HG03139 (cell line): Measurements from ENCODE around the gene KATNAL2.

ENCODE experiments used
- ATAC-seq: cut with Tn5 transposase; IDR thresholded peaks from one replicate; pipeline ENCODE4 v1.9.1; 2021; ENCODE audit not compliant: unreplicated experiment

The KATNAL2 gene

GRCh38 chr18:47109720-47110119, 192.3 kb downstream of the KATNAL2 start:
- ATAC-seq, result no peak

- ATAC-seq, result no peak
Observed at GRCh38 chr18:47110492-47111274, 193.3 kb downstream of the KATNAL2 start.

GRCh38 chr18:47113796-47114540, 196.6 kb downstream of the KATNAL2 start:
- no peak for ATAC-seq

- no peak for ATAC-seq
Observed at GRCh38 chr18:47115205-47115604, 197.8 kb downstream of the KATNAL2 start.

- no peak for ATAC-seq
Observed at GRCh38 chr18:47118981-47119380, 201.6 kb downstream of the KATNAL2 start.

- ATAC-seq, result peak; percentile 61
Observed at GRCh38 chr18:47120428-47120827, 203.0 kb downstream of the KATNAL2 start.

- ATAC-seq, result no peak
Observed at GRCh38 chr18:47121146-47121545, 203.7 kb downstream of the KATNAL2 start.

- ATAC-seq, result no peak
Observed at GRCh38 chr18:47141289-47141688, 223.9 kb downstream of the KATNAL2 start.

- ATAC-seq, result no peak
Observed at GRCh38 chr18:47143153-47143552, 225.8 kb downstream of the KATNAL2 start.

- ATAC-seq, result no peak
Observed at GRCh38 chr18:47143899-47144485, 226.6 kb downstream of the KATNAL2 start.

GRCh38 chr18:47146206-47146605, 228.8 kb downstream of the KATNAL2 start:
- no peak for ATAC-seq

GRCh38 chr18:47149457-47150028, 232.1 kb downstream of the KATNAL2 start:
- no peak for ATAC-seq

- ATAC-seq, result peak; percentile 92
Observed at GRCh38 chr18:47150029-47150823, 232.8 kb downstream of the KATNAL2 start, which contains the start of gene HDHD2. HDHD2 (minus strand) TSS chr18:47150500; CDS start chr18:47136439, 14,061 bp downstream.

- ATAC-seq, result peak; percentile 6
Observed at GRCh38 chr18:47150824-47151366, 233.5 kb downstream of the KATNAL2 start.

GRCh38 chr18:47151439-47151838, 234.0 kb downstream of the KATNAL2 start:
- ATAC-seq, result no peak
